Measurements from ENCODE around the gene TMEM115.
A peak's percentile ranks its signal among the peaks of the same experiment; 100 is the strongest.

Gene TMEM115

GRCh38 chr3:50351323-50351697, 8.0 kb downstream of the TMEM115 start:
- no peak for DNase-seq

- DNase-seq = peak; percentile 94 to 98 (median 98)
Measured at GRCh38 chr3:50350527-50351322, 8.6 kb downstream of the TMEM115 start, which contains the start of the genes CYB561D2 and NPRL2. Gene CYB561D2 (plus strand): TSS chr3:50350862. CDS start chr3:50351434, 572 bp downstream. Gene NPRL2 (minus strand): TSS chr3:50350775. CDS start chr3:50350652, 123 bp downstream.

- DNase-seq = no peak
Measured at GRCh38 chr3:50350213-50350526, 9.2 kb downstream of the TMEM115 start.

GRCh38 chr3:50347187-50347813, 12.0 kb downstream of the TMEM115 start:
- peak; percentile 44 to 66 (median 60) for DNase-seq

- peak; percentile 57 to 68 (median 60) for DNase-seq
Measured at GRCh38 chr3:50345586-50346234, 13.6 kb downstream of the TMEM115 start, which contains the start of gene ZMYND10. Gene ZMYND10 (minus strand): TSS chr3:50345732. CDS start chr3:50345579, 153 bp downstream.

GRCh38 chr3:50345008-50345407, 14.3 kb downstream of the TMEM115 start:
- no peak for DNase-seq

GRCh38 chr3:50342813-50343633, 16.3 kb downstream of the TMEM115 start:
- DNase-seq = no peak

- no peak for DNase-seq
Measured at GRCh38 chr3:50341996-50342650, 17.2 kb downstream of the TMEM115 start.

- DNase-seq = no peak
Measured at GRCh38 chr3:50341537-50341936, 17.8 kb downstream of the TMEM115 start.

- peak; percentile 23 to 43 (median 32) for DNase-seq
Measured at GRCh38 chr3:50340448-50341329, 18.6 kb downstream of the TMEM115 start, which contains the start of gene RASSF1. Gene RASSF1 (minus strand): TSS chr3:50340836. CDS start chr3:50340805, 31 bp downstream.

- DNase-seq = no peak
Measured at GRCh38 chr3:50340147-50340447, 19.2 kb downstream of the TMEM115 start.

GRCh38 chr3:50339485-50340146, 19.7 kb downstream of the TMEM115 start:
- DNase-seq = no peak

GRCh38 chr3:50338965-50339364, 20.4 kb downstream of the TMEM115 start:
- no peak for DNase-seq

- DNase-seq = peak; percentile 81 to 90 (median 85)
Measured at GRCh38 chr3:50337175-50337861, 22.0 kb downstream of the TMEM115 start.

- peak; percentile 46 to 66 (median 58) for DNase-seq
Measured at GRCh38 chr3:50336452-50337174, 22.7 kb downstream of the TMEM115 start.

- DNase-seq = no peak
Measured at GRCh38 chr3:50334339-50335075, 24.8 kb downstream of the TMEM115 start.

GRCh38 chr3:50333744-50334328, 25.5 kb downstream of the TMEM115 start:
- no peak for DNase-seq

GRCh38 chr3:50331364-50331907, 27.9 kb downstream of the TMEM115 start:
- DNase-seq = no peak
